ENCODE results near the gene IMMP2L. TPM values are rescaled to one million over a fixed set of nuclear protein-coding genes. Genes with fewer than 3 reads are reported as not detected.
"Not testable (repeated sequence)": the region's sequence is repeated elsewhere in the genome, so short reads cannot be mapped to it uniquely, and the experiment has no call there.

IMMP2L gene
- total RNA-seq, 1 donor from 2014 or later: 23.9 TPM

- DNase-seq: no peak
Observed at GRCh38 chr7:111262293-111263116, 299.8 kb downstream of the IMMP2L start.

GRCh38 chr7:111261496-111261895, 300.8 kb downstream of the IMMP2L start:
- DNase-seq: no peak

- DNase-seq: no peak
Observed at GRCh38 chr7:111259991-111260390, 302.3 kb downstream of the IMMP2L start.

GRCh38 chr7:111256391-111256790, 305.9 kb downstream of the IMMP2L start:
- DNase-seq: no peak

GRCh38 chr7:111255576-111255975, 306.7 kb downstream of the IMMP2L start:
- no peak for DNase-seq

- not testable (repeated sequence) for DNase-seq
Observed at GRCh38 chr7:111251365-111251764, 310.9 kb downstream of the IMMP2L start.

GRCh38 chr7:111249807-111250206, 312.5 kb downstream of the IMMP2L start:
- not testable (repeated sequence) for DNase-seq

- DNase-seq: no peak
Observed at GRCh38 chr7:111242141-111242755, 320.0 kb downstream of the IMMP2L start.

- no peak for DNase-seq
Observed at GRCh38 chr7:111240371-111240770, 321.9 kb downstream of the IMMP2L start.

- no peak for DNase-seq
Observed at GRCh38 chr7:111239437-111239836, 322.9 kb downstream of the IMMP2L start.

GRCh38 chr7:111238886-111239285, 323.4 kb downstream of the IMMP2L start:
- DNase-seq: no peak

GRCh38 chr7:111235709-111236108, 326.6 kb downstream of the IMMP2L start:
- DNase-seq: no peak

GRCh38 chr7:111232249-111233084, 329.8 kb downstream of the IMMP2L start:
- no peak for DNase-seq

GRCh38 chr7:111229916-111230315, 332.4 kb downstream of the IMMP2L start:
- DNase-seq: no peak

- DNase-seq: no peak
Observed at GRCh38 chr7:111229181-111229740, 333.0 kb downstream of the IMMP2L start.

GRCh38 chr7:111228437-111228836, 333.9 kb downstream of the IMMP2L start:
- no peak for DNase-seq

- no peak for DNase-seq
Observed at GRCh38 chr7:111226800-111227199, 335.5 kb downstream of the IMMP2L start.

GRCh38 chr7:111224354-111225231, 337.7 kb downstream of the IMMP2L start:
- no peak for DNase-seq

- no peak for DNase-seq
Observed at GRCh38 chr7:111223802-111224253, 338.5 kb downstream of the IMMP2L start.

- DNase-seq: no peak
Observed at GRCh38 chr7:111215550-111215949, 346.7 kb downstream of the IMMP2L start.

GRCh38 chr7:111212857-111213523, 349.3 kb downstream of the IMMP2L start:
- DNase-seq: no peak
